ENCODE measurements around the gene CASZ1.

DNA sequence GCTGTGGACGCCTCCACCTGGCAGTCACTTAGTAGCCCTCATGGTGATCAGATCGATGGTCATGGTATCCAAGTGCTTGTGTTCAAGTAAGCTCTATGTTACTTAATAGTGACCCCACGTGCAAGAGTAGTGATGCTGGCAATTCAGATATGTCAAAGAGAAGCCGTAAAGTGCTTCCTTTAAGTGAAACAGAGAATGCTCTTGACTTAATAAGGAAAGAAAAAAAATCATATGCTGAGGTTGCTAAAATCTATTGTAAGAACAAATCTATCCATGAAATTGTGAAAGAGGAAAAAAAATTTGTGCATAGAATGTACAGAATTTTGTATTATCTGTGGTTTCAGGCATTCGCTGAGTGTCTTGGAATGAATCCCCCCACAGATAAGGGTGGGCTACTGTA is 207.8 kb downstream of the CASZ1 start:
- TF ChIP-seq EP300 (IDR thresholded peaks at IDR 0.05; ENCODE audit: borderline replicate concordance) (no peak), CREB1 (IDR thresholded peaks at IDR 0.05; ENCODE audit: low read depth) (no peak), YY1 (IDR thresholded peaks at IDR 0.05; ENCODE audit: low read depth) (no peak), RAD21 (IDR thresholded peaks at IDR 0.05; ENCODE audit: low read depth) (no peak), CEBPB (IDR thresholded peaks at IDR 0.05) (no peak), TAF1 (IDR thresholded peaks at IDR 0.05; ENCODE audit: low read depth) (no peak), TCF12 (IDR thresholded peaks at IDR 0.05; ENCODE audit: low read depth) (no peak), MAX (IDR thresholded peaks at IDR 0.05) (no peak), TEAD4 (IDR thresholded peaks at IDR 0.05) (no peak), NFIC (IDR thresholded peaks at IDR 0.05) (no peak)
- TF ChIP-seq, protein P1, sequence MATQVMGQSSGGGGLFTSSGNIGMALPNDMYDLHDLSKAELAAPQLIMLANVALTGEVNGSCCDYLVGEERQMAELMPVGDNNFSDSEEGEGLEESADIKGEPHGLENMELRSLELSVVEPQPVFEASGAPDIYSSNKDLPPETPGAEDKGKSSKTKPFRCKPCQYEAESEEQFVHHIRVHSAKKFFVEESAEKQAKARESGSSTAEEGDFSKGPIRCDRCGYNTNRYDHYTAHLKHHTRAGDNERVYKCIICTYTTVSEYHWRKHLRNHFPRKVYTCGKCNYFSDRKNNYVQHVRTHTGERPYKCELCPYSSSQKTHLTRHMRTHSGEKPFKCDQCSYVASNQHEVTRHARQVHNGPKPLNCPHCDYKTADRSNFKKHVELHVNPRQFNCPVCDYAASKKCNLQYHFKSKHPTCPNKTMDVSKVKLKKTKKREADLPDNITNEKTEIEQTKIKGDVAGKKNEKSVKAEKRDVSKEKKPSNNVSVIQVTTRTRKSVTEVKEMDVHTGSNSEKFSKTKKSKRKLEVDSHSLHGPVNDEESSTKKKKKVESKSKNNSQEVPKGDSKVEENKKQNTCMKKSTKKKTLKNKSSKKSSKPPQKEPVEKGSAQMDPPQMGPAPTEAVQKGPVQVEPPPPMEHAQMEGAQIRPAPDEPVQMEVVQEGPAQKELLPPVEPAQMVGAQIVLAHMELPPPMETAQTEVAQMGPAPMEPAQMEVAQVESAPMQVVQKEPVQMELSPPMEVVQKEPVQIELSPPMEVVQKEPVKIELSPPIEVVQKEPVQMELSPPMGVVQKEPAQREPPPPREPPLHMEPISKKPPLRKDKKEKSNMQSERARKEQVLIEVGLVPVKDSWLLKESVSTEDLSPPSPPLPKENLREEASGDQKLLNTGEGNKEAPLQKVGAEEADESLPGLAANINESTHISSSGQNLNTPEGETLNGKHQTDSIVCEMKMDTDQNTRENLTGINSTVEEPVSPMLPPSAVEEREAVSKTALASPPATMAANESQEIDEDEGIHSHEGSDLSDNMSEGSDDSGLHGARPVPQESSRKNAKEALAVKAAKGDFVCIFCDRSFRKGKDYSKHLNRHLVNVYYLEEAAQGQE (IDR thresholded peaks at IDR 0.05; ENCODE audit: low read depth): no peak
- TF ChIP-seq, protein P2, sequence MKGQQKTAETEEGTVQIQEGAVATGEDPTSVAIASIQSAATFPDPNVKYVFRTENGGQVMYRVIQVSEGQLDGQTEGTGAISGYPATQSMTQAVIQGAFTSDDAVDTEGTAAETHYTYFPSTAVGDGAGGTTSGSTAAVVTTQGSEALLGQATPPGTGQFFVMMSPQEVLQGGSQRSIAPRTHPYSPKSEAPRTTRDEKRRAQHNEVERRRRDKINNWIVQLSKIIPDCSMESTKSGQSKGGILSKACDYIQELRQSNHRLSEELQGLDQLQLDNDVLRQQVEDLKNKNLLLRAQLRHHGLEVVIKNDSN (IDR thresholded peaks at IDR 0.05): no peak

Measured in Ishikawa (cell line).